Measurements from ENCODE around the gene ZNF891. TPM values are rescaled to one million over a fixed set of nuclear protein-coding genes. Genes with fewer than 3 reads are reported as not detected.

The ZNF891 gene
- total RNA-seq, result 1 to 10 TPM; 1.8 to 2.3 TPM

- peak; percentile 93 for ATAC-seq
These were observed at the start of gene ZNF891, which contains the start of gene ZNF10 for GRCh38 chr12:133130038-133130807. ZNF891 (minus strand) TSS chr12:133130274; CDS start chr12:133121918, 8,356 bp downstream. ZNF10 (plus strand) TSS chr12:133130627; CDS start chr12:133144493, 13,866 bp downstream.

GRCh38 chr12:133174901-133175300, 44.8 kb upstream of the ZNF891 start:
- ATAC-seq, result no peak
- Mint-ChIP-seq H3K27ac (no peak overlapping the region), H3K36me3 (peaks cover 46% of the 10 kb centered on the region in 2 donors), H3K9me3 (peaks cover 40 to 46% of the 10 kb centered on the region in 2 donors)
- DNase-seq (ENCODE audit: low spot score in 2 of 2), result no peak

More at GRCh38 chr12:133130038-133130807, at the start of gene ZNF891, which contains the start of gene ZNF10:
- peaks cover 55 to 85% of the 10 kb centered on the region in 2 donors for H3K36me3 Mint-ChIP-seq
- peak; percentile 95 to 97 for DNase-seq (ENCODE audit: low spot score in 2 of 2)
- H3K9me3 Mint-ChIP-seq, result peaks cover 29 to 39% of the 10 kb centered on the region in 2 donors
- peak within 1 kb of the TSS; percentile 91 to 98 for H3K27ac Mint-ChIP-seq

- ATAC-seq, result no peak
- Mint-ChIP-seq H3K27ac (no peak overlapping the region), H3K9me3 (peaks cover 38 to 48% of the 10 kb centered on the region in 2 donors), H3K36me3 (peaks cover 37 to 47% of the 10 kb centered on the region in 2 donors)
- DNase-seq (ENCODE audit: low spot score in 2 of 2), result no peak
These were observed 42.4 kb upstream of the ZNF891 start for GRCh38 chr12:133172491-133172890.

- Mint-ChIP-seq H3K36me3 (peaks cover 34 to 38% of the 10 kb centered on the region in 2 donors), H3K27ac (no peak overlapping the region), H3K9me3 (peaks cover 36 to 39% of the 10 kb centered on the region in 2 donors)
- no peak for DNase-seq (ENCODE audit: low spot score in 2 of 2)
- ATAC-seq, result no peak
These were observed 35.7 kb upstream of the ZNF891 start for GRCh38 chr12:133165776-133166175.

GRCh38 chr12:133156125-133156690, 26.1 kb upstream of the ZNF891 start:
- peaks cover 67 to 72% of the 10 kb centered on the region in 2 donors for H3K9me3 Mint-ChIP-seq
- ATAC-seq (no peak), DNase-seq (ENCODE audit: low spot score in 2 of 2) (no peak)
- H3K36me3 Mint-ChIP-seq, result peaks cover 79 to 89% of the 10 kb centered on the region in 2 donors
- no peak overlapping the region for H3K27ac Mint-ChIP-seq

- Mint-ChIP-seq H3K9me3 (peaks cover 35 to 50% of the 10 kb centered on the region in 2 donors), H3K36me3 (peaks cover 77 to 84% of the 10 kb centered on the region in 2 donors), H3K27ac (no peak overlapping the region)
- ATAC-seq (no peak), DNase-seq (ENCODE audit: low spot score in 2 of 2) (no peak)
These were observed 15.9 kb upstream of the ZNF891 start for GRCh38 chr12:133145981-133146380.

GRCh38 chr12:133135747-133136146, 5.7 kb upstream of the ZNF891 start:
- ATAC-seq, result no peak
- Mint-ChIP-seq H3K9me3 (peaks cover 51 to 61% of the 10 kb centered on the region in 2 donors), H3K27ac (no peak overlapping the region), H3K36me3 (peaks cover 65 to 89% of the 10 kb centered on the region in 2 donors)
- no peak for DNase-seq (ENCODE audit: low spot score in 2 of 2)

- DNase-seq (ENCODE audit: low spot score in 2 of 2), result peak in 1 of 2 donors; percentile 33
- H3K36me3 Mint-ChIP-seq, result peaks cover 55 to 85% of the 10 kb centered on the region in 2 donors
- H3K9me3 Mint-ChIP-seq, result peaks cover 30 to 41% of the 10 kb centered on the region in 2 donors
- peak overlapping the region; percentile 91 to 98 for H3K27ac Mint-ChIP-seq
- ATAC-seq, result peak; percentile 2 to 10
These were observed 694 bp upstream of the ZNF891 start for GRCh38 chr12:133130808-133131128.

- peaks cover 27 to 38% of the 10 kb centered on the region in 2 donors for H3K9me3 Mint-ChIP-seq
- H3K27ac Mint-ChIP-seq, result peak overlapping the region; percentile 38 to 91
- DNase-seq (ENCODE audit: low spot score in 2 of 2) (no peak), ATAC-seq (peak; percentile 22 to 32)
- peaks cover 54 to 85% of the 10 kb centered on the region in 2 donors for H3K36me3 Mint-ChIP-seq
These were observed 571 bp downstream of the ZNF891 start for GRCh38 chr12:133129368-133130037.

GRCh38 chr12:133124674-133125073, 5.4 kb downstream of the ZNF891 start:
- DNase-seq (ENCODE audit: low spot score in 2 of 2) (no peak), ATAC-seq (no peak)
- Mint-ChIP-seq H3K9me3 (peaks cover 43 to 48% of the 10 kb centered on the region in 2 donors), H3K36me3 (peaks cover 69 to 85% of the 10 kb centered on the region in 2 donors), H3K27ac (no peak overlapping the region)

GRCh38 chr12:133120385-133121191, 9.5 kb downstream of the ZNF891 start:
- peaks cover 78 to 88% of the 10 kb centered on the region in 2 donors for H3K36me3 Mint-ChIP-seq
- H3K27ac Mint-ChIP-seq, result no peak overlapping the region
- peaks cover 58 to 60% of the 10 kb centered on the region in 2 donors for H3K9me3 Mint-ChIP-seq
- ATAC-seq (no peak), DNase-seq (ENCODE audit: low spot score in 2 of 2) (no peak)

GRCh38 chr12:133108150-133108549, 21.9 kb downstream of the ZNF891 start:
- H3K9me3 Mint-ChIP-seq, result peaks cover 44 to 53% of the 10 kb centered on the region in 2 donors
- H3K27ac Mint-ChIP-seq, result no peak overlapping the region
- no peak for DNase-seq (ENCODE audit: low spot score in 2 of 2)
- no peak for ATAC-seq
- H3K36me3 Mint-ChIP-seq, result peaks cover 82 to 91% of the 10 kb centered on the region in 2 donors

GRCh38 chr12:133107121-133107520, 23.0 kb downstream of the ZNF891 start:
- DNase-seq (ENCODE audit: low spot score in 2 of 2) (no peak), ATAC-seq (no peak)
- Mint-ChIP-seq H3K36me3 (peaks cover 85 to 96% of the 10 kb centered on the region in 2 donors), H3K27ac (no peak overlapping the region), H3K9me3 (peaks cover 45 to 59% of the 10 kb centered on the region in 2 donors)

GRCh38 chr12:133106253-133106652, 23.8 kb downstream of the ZNF891 start:
- Mint-ChIP-seq H3K27ac (peak overlapping the region in 1 of 2 donors; percentile 69), H3K36me3 (peaks cover 90 to 100% of the 10 kb centered on the region in 2 donors), H3K9me3 (peaks cover 48 to 62% of the 10 kb centered on the region in 2 donors)
- no peak for DNase-seq (ENCODE audit: low spot score in 2 of 2)
- ATAC-seq, result no peak

GRCh38 chr12:133105620-133106019, 24.5 kb downstream of the ZNF891 start:
- Mint-ChIP-seq H3K27ac (peak overlapping the region in 1 of 2 donors; percentile 69), H3K9me3 (peaks cover 54 to 67% of the 10 kb centered on the region in 2 donors), H3K36me3 (peaks cover 92 to 100% of the 10 kb centered on the region in 2 donors)
- ATAC-seq (no peak), DNase-seq (ENCODE audit: low spot score in 2 of 2) (no peak)

GRCh38 chr12:133083345-133083744, 46.7 kb downstream of the ZNF891 start:
- ATAC-seq (no peak), DNase-seq (ENCODE audit: low spot score in 2 of 2) (no peak)
- peaks cover 30 to 31% of the 10 kb centered on the region in 2 donors for H3K9me3 Mint-ChIP-seq
- H3K36me3 Mint-ChIP-seq, result peaks cover 62 to 71% of the 10 kb centered on the region in 2 donors
- H3K27ac Mint-ChIP-seq, result no peak overlapping the region
